HCT116 (cell line): ENCODE measurements around the gene SPOP. TPM values are rescaled to one million over a fixed set of nuclear protein-coding genes. Genes with fewer than 3 reads are reported as not detected.

ENCODE experiments used
- ATAC-seq: fragments of 200-7000 bp; cut with Tn5 transposase; 2 replicates; pipeline ENCODE4 v1.9.1; 2020; ENCODE audit warnings: mild to moderate bottlenecking, moderate library complexity
- BruUV-seq: library from RNA; stranded (reverse); fragments of 400-500 nt; replicated peaks from 2 replicates; lab custom pipeline; 2021; lab: Mats Ljungman, UMichigan
- CTCF ChIA-PET: fragments of 300-600 bp; sonication (Branson Sonifier 250); formaldehyde crosslinking; loops from one replicate; lab custom pipeline; 2021; ENCODE audit warnings: antibody characterized with exemption; lab: Charles Lee
- POLR2A ChIA-PET: fragments of 300-600, 350-600 bp; sonication (Branson Sonifier 250); formaldehyde crosslinking; loops from one replicate; lab custom pipeline; 2021; ENCODE audit warnings: antibody characterized with exemption; lab: Charles Lee
- RAD21 ChIA-PET, 2 experiments: fragments of 300-600 bp; sonication (Branson Sonifier 250); formaldehyde crosslinking; loops; one replicate each; lab custom pipeline; 2023; ENCODE audit warnings: low total read pairs in 2 of 2; ENCODE audit not compliant: uncharacterized antibody in 2 of 2, unreplicated experiment in 2 of 2, low non-redundant PET in 1 of 2; lab: Charles Lee
- DNase-seq: peaks from one replicate; pipeline ENCODE4 v3.0.0-alpha.2; 2010; ENCODE audit warnings: low read depth, low spot score
- H2AFZ ChIP-seq: fragments of 200-600 bp; shearing (Covaris generic), sonication (generic); 2 replicates; pipeline ENCODE4 v1.6.1; 2017; ENCODE audit warnings: low read depth, mixed run types, mixed read lengths, antibody characterized with exemption, low read length; ENCODE audit not compliant: poor library complexity, severe bottlenecking
- H3K27ac ChIP-seq: 2 replicates; pipeline ENCODE4 v1.5.1; 2012; ENCODE audit warnings: low read depth, low read length
- H3K27me3 ChIP-seq: fragments of 200-600 bp; sonication (generic); 2 replicates; pipeline ENCODE4 v1.6.1; 2016; ENCODE audit warnings: mixed run types, low read length, mixed read lengths; ENCODE audit not compliant: insufficient read depth
- H3K36me3 ChIP-seq, 2 experiments: fragments of 200-500 bp in 1 of 2; fragments of 200-600 bp in 1 of 2; sonication (Bioruptor generic) in 1 of 2; sonication (generic) in 1 of 2; 2 replicates each; pipeline versions ENCODE4 v1.5.1 to v1.6.1; 2014 to 2016; ENCODE audit warnings: low read length in 2 of 2, inconsistent platforms in 1 of 2, mixed read lengths in 1 of 2, mixed run types in 1 of 2; ENCODE audit not compliant: insufficient read depth in 2 of 2, control insufficient read depth in 1 of 2
- H3K4me1 ChIP-seq, 2 experiments: fragments of 200-600 bp in 1 of 2; sonication (generic) in 1 of 2; 2 replicates each; pipeline versions ENCODE4 v1.5.1 to v1.6.1; 2012 to 2017; ENCODE audit warnings: low read length in 2 of 2, inconsistent platforms in 1 of 2, mild to moderate bottlenecking in 1 of 2, mixed read lengths in 1 of 2, mixed run types in 1 of 2, moderate library complexity in 1 of 2; ENCODE audit not compliant: insufficient read depth in 2 of 2, control insufficient read depth in 1 of 2
- H3K4me2 ChIP-seq: fragments of 200-600 bp; sonication (generic); 2 replicates; pipeline ENCODE4 v1.6.1; 2017; ENCODE audit warnings: mixed run types, low read length, mixed read lengths
- H3K4me3 ChIP-seq, 2 experiments: fragments of 200-600 bp in 1 of 2; sonication (generic) in 1 of 2; replicated peaks in 1 of 2; 2 replicates each; pipeline ENCODE4 v1.5.1; 2011 to 2016; ENCODE audit warnings: low read length in 2 of 2, control low read depth in 1 of 2, low read depth in 1 of 2, mild to moderate bottlenecking in 1 of 2, mixed read lengths in 1 of 2, mixed run types in 1 of 2
- H3K79me2 ChIP-seq: fragments of 200-600 bp; sonication (generic); 2 replicates; pipeline ENCODE4 v1.6.1; 2017; ENCODE audit warnings: mild to moderate bottlenecking, mixed run types, low read length, moderate library complexity, mixed read lengths; ENCODE audit not compliant: insufficient read depth
- H3K9ac ChIP-seq: fragments of 200-600 bp; sonication (generic); 2 replicates; pipeline ENCODE4 v1.6.1; 2016; ENCODE audit warnings: low read length, mixed read lengths
- H3K9me2 ChIP-seq: fragments of 200-600 bp; sonication (generic), shearing (Covaris generic); 2 replicates; pipeline ENCODE4 v1.6.1; 2017; ENCODE audit warnings: mixed run types, mild to moderate bottlenecking, moderate library complexity; ENCODE audit not compliant: insufficient read depth
- H3K9me3 ChIP-seq, 2 experiments: fragments of 200-500 bp in 1 of 2; fragments of 200-600 bp in 1 of 2; sonication (Bioruptor generic) in 1 of 2; sonication (generic) in 1 of 2; 2 replicates each; pipeline ENCODE4 v1.6.1; 2014 to 2017; ENCODE audit warnings: low read length in 2 of 2, mixed read lengths in 2 of 2, inconsistent platforms in 1 of 2, low read depth in 1 of 2, mild to moderate bottlenecking in 1 of 2, mixed run types in 1 of 2, moderate library complexity in 1 of 2; ENCODE audit not compliant: control insufficient read depth in 1 of 2, insufficient read depth in 1 of 2
- H4K20me1 ChIP-seq: fragments of 200-600 bp; sonication (generic), shearing (Covaris generic); 2 replicates; pipeline ENCODE4 v1.6.1; 2017; ENCODE audit warnings: mixed run types, mild to moderate bottlenecking, moderate library complexity; ENCODE audit not compliant: insufficient read depth
- CBX3 ChIP-seq: IDR thresholded peaks from 2 replicates; pipeline ENCODE4 v1.6.1; 2012; ENCODE audit warnings: low read depth
- CEBPB ChIP-seq: IDR thresholded peaks from 2 replicates; pipeline ENCODE4 v1.6.1; 2012; ENCODE audit warnings: low read depth
- EZH2phosphoT487 ChIP-seq: fragments of 200-600 bp; IDR thresholded peaks from 2 replicates; pipeline ENCODE4 v1.6.1; 2018; ENCODE audit warnings: antibody characterized with exemption, borderline replicate concordance
- JUND ChIP-seq: IDR thresholded peaks from 2 replicates; pipeline ENCODE4 v1.6.1; 2012
- POLR2A ChIP-seq: IDR thresholded peaks from 2 replicates; pipeline ENCODE4 v1.7.0; 2011; ENCODE audit warnings: borderline replicate concordance; ENCODE audit not compliant: insufficient read depth, insufficient read length; ENCODE audit errors: extremely low read depth
- POLR2AphosphoS5 ChIP-seq: IDR thresholded peaks from 2 replicates; pipeline ENCODE4 v1.6.1; 2011; ENCODE audit warnings: mild to moderate bottlenecking, low read depth, low read length, moderate library complexity
- RAD21 ChIP-seq: IDR thresholded peaks from 2 replicates; pipeline ENCODE4 v1.6.1; 2012; ENCODE audit warnings: low read depth, mild to moderate bottlenecking
- SIN3A ChIP-seq: IDR thresholded peaks from 2 replicates; pipeline ENCODE4 v1.6.1; 2012; ENCODE audit warnings: low read depth
- SRF ChIP-seq: IDR thresholded peaks from 2 replicates; pipeline ENCODE4 v1.6.1; 2012; ENCODE audit warnings: low read depth
- ZFX ChIP-seq: fragments of 450-650 bp; IDR thresholded peaks from 2 replicates; pipeline ENCODE4 v1.6.1; 2017
- intact Hi-C: fragments of 100-400 bp; cut with micrococcal nuclease; formaldehyde crosslinking; loops from 2 replicates; pipeline ENCODE4 v1.10.0; 2022
- total RNA-seq: library from RNA; stranded (reverse); gene quantifications from one replicate; pipeline ENCODE4 v1.2.1, GENCODE V29; 2021; ENCODE audit not compliant: unreplicated experiment
- TF ChIP-seq, protein P1 (sequence below), 3 experiments: fragments of 200-600 bp in 1 of 3; sonication (generic) in 1 of 3; IDR thresholded peaks in 2 of 3; conservative IDR thresholded peaks in 1 of 3; 2 replicates each; pipeline ENCODE4 v1.5.1; 2012 to 2017; ENCODE audit warnings: low read depth in 2 of 3, low read length in 2 of 3, antibody characterized with exemption in 1 of 3, borderline replicate concordance in 1 of 3, control low read depth in 1 of 3, mild to moderate bottlenecking in 1 of 3, mixed read lengths in 1 of 3, mixed run types in 1 of 3, moderate library complexity in 1 of 3; ENCODE audit not compliant: insufficient read depth in 1 of 3
- TF ChIP-seq, protein P2 (sequence below): IDR thresholded peaks from 2 replicates; pipeline ENCODE4 v1.6.1; 2012

Gene SPOP
- total RNA-seq, 1 experiment from 2014 or later: 85.1 TPM

DNA sequence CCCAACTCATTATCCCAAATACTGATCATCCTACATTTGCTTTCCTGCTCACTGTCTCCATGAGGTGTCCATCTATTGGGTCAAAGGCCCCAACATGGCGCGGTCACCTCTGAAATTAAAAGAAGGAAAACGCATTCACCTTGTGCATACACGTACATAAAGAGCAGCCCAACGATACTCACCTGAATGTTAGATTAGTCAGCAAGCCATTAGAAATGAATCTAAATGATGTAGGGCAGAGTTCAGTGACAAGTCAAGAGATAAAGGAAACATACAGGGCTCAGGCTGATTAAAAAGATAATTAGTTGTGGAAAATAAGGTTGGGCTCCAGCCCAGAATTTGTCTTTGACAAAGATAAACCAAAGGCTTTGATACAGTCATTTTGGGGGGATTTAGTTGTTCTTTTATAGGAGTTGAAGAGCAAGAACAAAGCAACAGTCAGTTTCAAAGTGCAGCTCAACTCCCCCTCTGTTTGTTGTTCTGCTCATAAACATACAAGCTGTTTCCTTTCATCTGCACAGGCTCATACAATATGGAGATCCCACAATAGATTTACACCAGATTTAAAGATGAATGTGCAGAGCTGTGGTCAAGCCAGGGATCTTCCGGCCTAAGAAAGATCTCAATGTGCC is 81.2 kb downstream of the SPOP start:
- Histone ChIP-seq H3K79me2 (no peaks in the 10 kb centered on the region), H3K4me3 (no peak overlapping the region), H3K9me2 (no peaks in the 10 kb centered on the region), H3K36me3 (peaks cover 19 to 29% of the 10 kb centered on the region in 2 experiments), H4K20me1 (no peaks in the 10 kb centered on the region), H3K9me3 (no peaks in the 10 kb centered on the region), H3K4me2 (no peak overlapping the region), H2AFZ (no peak overlapping the region), H3K4me1 (no peaks in the 10 kb centered on the region), H3K27ac (no peak overlapping the region), H3K9ac (no peak overlapping the region), H3K27me3 (no peaks in the 10 kb centered on the region)
- no TSS peak for BruUV-seq
- TF ChIP-seq, protein P1, sequence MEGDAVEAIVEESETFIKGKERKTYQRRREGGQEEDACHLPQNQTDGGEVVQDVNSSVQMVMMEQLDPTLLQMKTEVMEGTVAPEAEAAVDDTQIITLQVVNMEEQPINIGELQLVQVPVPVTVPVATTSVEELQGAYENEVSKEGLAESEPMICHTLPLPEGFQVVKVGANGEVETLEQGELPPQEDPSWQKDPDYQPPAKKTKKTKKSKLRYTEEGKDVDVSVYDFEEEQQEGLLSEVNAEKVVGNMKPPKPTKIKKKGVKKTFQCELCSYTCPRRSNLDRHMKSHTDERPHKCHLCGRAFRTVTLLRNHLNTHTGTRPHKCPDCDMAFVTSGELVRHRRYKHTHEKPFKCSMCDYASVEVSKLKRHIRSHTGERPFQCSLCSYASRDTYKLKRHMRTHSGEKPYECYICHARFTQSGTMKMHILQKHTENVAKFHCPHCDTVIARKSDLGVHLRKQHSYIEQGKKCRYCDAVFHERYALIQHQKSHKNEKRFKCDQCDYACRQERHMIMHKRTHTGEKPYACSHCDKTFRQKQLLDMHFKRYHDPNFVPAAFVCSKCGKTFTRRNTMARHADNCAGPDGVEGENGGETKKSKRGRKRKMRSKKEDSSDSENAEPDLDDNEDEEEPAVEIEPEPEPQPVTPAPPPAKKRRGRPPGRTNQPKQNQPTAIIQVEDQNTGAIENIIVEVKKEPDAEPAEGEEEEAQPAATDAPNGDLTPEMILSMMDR (IDR thresholded peaks at IDR 0.05 in 2 of 3, conservative IDR thresholded peaks at IDR 0.05 in 1 of 3; ENCODE audit: borderline replicate concordance in 1 of 3, insufficient read depth in 1 of 3, low read depth in 2 of 3, low read length in 2 of 3): no peak
- TF ChIP-seq SRF: no peak
- no peak for TF ChIP-seq CEBPB
- TF ChIP-seq CBX3: no peak
- no peak for TF ChIP-seq EZH2phosphoT487
- no peak for TF ChIP-seq JUND
- TF ChIP-seq SIN3A: no peak
- TF ChIP-seq, protein P2, sequence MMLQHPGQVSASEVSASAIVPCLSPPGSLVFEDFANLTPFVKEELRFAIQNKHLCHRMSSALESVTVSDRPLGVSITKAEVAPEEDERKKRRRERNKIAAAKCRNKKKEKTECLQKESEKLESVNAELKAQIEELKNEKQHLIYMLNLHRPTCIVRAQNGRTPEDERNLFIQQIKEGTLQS: no peak
- no peak for TF ChIP-seq POLR2A
- no peak for TF ChIP-seq ZFX
- DNase-seq (no peak), ATAC-seq (no peak)
- POLR2A ChIA-PET: no interaction called here
- intact Hi-C loops: no loop called here
- CTCF ChIA-PET: no interaction called here
- RAD21 ChIA-PET: no interaction called here

DNA sequence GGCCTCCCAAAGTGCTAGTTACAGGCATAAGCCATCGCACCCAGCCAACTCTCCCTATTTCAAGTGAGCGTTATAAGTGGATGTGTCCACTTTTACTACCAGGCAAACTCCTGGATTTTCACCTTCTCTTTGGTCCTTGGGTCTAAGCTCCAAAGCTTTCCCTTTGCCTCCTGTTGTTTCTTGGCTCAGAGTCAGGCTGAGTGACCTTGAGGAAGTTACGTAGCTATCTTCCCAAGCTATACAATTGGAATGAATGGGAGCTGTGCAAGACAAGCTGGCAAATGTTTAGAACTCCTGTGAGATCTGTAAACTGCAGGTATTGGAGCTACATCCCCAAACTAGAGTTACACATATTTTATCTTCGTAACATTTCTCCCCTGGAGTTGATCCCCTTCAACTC is 81.9 kb downstream of the SPOP start:
- intact Hi-C loops: no loop called here
- Histone ChIP-seq H4K20me1 (no peaks in the 10 kb centered on the region), H3K9ac (no peak overlapping the region), H3K4me1 (no peaks in the 10 kb centered on the region), H3K9me3 (no peaks in the 10 kb centered on the region), H3K4me2 (no peak overlapping the region), H3K4me3 (no peak overlapping the region), H3K27me3 (no peaks in the 10 kb centered on the region), H3K36me3 (peaks cover 15 to 23% of the 10 kb centered on the region in 2 experiments; a peak in 3 of 4 replicates), H3K9me2 (no peaks in the 10 kb centered on the region), H3K79me2 (no peaks in the 10 kb centered on the region), H3K27ac (no peak overlapping the region), H2AFZ (no peak overlapping the region)
- DNase-seq (no peak), ATAC-seq (no peak)
- ChIA-PET CTCF (no interaction called here), POLR2A (no interaction called here), RAD21 (no interaction called here)
- no TSS peak for BruUV-seq
- TF ChIP-seq ZFX (no peak), POLR2AphosphoS5 (no peak), EZH2phosphoT487 (no peak), CEBPB (no peak), JUND (no peak), RAD21 (no peak)
